ENCODE data around the gene TIMM22.

- TF ChIP-seq ZNF274 (IDR thresholded peaks at IDR 0.05; ENCODE audit: low read depth, low read length) (no peak), YY1 (IDR thresholded peaks at IDR 0.05; ENCODE audit: insufficient read depth, insufficient read length) (no peak), SUZ12 (IDR thresholded peaks at IDR 0.05; ENCODE audit: extremely low read depth, insufficient read depth, insufficient read length) (no peak)
Measured at GRCh38 chr17:1011760-1012735, 15.1 kb downstream of the TIMM22 start.

Data from NT2/D1 (cell line).